Fibroblast of skin of left quadriceps (primary cell): ENCODE data around the gene NEK7.
"Not testable (repeated sequence)": the region's sequence is repeated elsewhere in the genome, so short reads cannot be mapped to it uniquely, and the experiment has no call there.

Experiments
- DNase-seq, 2 experiments: peaks; one replicate each; pipeline ENCODE4 v3.0.0-alpha.2; 2013; ENCODE audit warnings: low read depth in 2 of 2

Gene NEK7

DNA sequence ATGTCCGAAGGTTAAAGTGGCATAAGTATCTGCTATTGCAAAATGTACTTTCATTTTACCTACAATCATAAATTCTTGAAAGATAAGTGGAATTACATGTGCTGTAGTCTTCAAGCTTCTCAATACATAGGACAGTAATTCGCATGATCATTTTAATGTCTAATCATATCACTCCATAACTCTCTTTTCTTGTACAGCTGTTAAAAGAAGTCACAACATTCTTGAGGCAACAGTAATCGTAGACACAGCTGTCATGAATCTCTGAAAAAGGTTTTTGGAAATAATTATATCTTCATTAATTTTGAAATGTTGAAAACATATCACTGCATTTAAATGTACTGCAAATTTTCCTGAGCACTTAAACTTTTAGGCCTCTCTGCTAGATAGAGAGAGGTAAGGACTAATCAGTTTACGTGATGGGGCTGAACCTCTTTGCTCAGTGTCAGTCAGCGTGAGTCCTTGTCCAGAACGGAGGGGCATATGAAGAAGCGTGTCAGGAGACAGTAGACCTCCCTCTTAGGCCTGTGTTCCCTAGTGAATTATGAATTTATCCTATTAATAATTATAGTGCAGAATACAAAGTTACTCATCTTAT is 133.4 kb downstream of the NEK7 start:
- no peak for DNase-seq

DNA sequence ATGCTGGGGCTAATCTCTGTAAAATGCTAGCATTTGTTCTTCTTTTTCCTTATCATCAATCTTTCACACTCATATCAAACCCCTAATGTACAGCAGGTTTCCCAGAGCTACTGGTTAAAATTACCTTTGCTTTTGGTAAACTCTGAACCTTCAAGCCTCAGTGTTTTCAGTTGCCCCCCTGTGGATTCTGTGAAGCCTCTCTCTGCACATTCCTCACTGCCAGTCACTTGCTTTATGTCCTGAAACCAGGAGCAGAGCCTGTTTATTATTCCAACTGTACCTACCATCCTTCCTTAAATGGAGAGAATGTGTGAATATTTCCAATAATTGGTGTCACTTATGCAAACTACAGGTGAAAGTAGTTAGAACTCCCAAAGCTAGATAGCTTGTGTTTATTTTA is 134.2 kb downstream of the NEK7 start:
- no peak for DNase-seq

DNA sequence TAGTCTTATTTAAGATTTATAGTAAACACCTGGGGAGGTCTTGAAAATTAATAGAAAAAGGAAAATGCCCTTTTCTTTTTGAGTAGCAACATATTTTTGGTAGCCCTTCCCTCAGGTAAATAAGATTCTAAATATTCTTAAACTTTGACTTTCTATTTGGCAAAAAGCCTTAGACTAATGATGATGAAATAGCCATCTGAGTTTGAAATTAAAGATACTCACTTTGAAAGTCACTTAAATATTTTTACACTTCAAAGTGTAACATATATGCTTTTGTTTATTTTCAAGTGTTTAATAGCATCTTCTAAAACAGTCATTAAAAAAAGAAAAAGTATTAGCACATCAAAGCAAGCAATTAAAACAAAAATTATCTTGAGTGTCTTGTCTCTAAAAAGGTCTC is 135.1 kb downstream of the NEK7 start:
- DNase-seq: no peak

DNA sequence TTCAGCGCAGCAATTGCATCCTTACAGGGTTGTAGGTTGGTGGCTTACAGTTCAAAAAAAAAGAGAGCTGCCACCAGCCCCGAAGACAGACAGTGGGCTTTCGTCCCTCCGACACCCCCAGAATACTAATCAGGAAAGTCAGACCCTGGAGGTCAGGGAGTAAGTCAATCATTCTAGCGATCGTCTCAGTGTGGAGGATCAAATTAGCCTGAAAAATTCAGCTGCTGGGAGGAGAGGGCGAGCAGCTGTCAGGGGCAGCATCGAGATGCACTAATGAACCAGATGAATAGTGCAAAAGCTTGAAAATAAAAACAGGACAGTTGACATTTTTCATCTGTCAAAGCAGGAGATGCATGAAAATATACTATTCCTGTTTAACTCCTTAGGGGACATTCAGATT is 138.4 kb downstream of the NEK7 start:
- no peak for DNase-seq

DNA sequence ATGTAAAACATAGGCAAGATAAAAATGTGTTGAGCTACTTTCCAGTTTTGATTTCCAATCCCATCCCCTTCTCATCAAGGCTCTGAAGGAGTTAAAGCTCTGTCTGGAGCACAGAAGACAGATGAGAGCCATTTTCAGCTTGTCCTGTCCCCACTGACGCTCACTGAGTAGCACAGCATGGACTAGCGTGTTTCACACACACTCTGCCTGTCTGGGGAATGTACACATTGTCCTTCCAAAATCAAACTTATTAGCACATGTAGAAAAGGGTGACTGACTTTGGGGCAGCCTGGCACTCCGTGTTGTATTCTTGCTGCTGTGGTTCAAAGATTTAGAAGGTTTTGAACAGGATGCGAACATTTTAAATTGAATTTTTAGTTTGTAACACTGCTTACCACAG is 139.2 kb downstream of the NEK7 start:
- DNase-seq: no peak

DNA sequence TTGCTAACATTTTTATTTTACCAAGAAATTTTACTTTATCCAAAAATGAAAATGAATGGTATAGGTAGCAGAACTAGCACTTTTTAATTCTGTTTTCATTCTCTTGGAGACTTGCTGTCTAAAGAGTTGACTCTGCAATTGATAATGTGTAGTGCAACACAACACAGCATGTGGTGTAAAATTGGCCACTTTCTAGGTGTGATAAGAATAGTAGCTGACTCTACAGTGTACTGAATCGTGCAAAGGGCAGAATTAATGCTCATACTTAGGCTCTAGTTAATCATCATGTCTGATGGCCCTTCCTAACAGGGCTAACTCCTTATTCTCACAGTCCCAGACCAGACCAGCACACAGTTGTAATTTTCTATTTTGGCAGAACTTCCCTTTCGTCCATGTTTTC is 140.5 kb downstream of the NEK7 start:
- DNase-seq: no peak

DNA sequence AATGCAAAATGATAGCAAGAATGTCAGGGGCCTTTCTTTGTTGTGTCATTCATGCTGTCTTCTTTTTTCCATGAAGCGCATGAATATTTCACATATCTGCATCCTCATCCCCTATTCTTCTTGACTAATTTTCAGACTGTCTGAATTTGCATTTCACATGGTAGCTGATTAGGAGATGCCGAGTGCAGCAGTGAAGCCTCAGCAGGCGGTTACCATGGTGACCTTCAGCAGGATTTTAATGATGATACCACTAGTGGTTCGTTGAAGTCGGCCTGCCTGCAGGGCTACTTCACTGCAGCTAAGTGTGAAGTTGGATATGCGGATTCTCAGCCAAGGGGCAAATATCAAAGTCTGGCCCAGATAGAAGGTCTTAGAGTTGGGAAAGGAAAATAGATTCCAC is 141.8 kb downstream of the NEK7 start:
- no peak for DNase-seq

DNA sequence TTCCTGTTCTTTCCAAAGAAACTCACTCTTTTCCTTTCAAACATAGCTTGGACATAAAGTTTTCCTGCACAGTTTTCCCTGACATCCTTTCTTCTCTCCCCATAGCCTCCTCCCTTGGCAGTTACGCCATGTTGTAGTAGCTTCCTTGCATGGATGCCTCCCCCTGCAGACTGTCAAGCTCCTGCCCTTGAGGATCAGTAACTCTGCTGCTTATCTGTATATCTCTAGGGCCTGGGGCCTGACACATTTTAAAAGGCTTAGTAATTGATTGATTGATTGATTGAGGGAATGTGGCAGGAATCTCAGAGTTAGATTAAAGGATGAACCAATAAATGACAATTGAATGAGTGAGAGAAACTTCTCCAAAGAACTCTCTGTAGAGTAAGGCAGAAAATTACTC is 143.7 kb downstream of the NEK7 start:
- DNase-seq: no peak

DNA sequence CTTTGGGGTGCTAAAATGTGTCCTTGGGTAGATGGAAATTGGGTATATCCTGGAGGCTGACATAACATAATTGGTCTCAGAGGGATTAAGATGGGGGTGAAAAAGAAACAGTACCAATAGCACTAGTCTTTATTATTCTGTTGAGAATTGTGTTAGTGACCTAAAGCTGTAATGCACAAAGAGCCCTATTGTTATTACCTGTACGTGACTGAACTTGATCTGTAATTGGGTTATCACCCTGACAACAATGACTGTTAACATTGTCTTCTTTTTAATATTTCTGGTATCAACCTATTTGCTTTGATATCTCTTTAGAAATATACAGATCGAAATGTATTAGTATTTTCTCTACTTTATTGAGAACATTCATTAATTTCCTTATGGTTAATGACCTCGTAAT is 147.6 kb downstream of the NEK7 start:
- DNase-seq: no peak

DNA sequence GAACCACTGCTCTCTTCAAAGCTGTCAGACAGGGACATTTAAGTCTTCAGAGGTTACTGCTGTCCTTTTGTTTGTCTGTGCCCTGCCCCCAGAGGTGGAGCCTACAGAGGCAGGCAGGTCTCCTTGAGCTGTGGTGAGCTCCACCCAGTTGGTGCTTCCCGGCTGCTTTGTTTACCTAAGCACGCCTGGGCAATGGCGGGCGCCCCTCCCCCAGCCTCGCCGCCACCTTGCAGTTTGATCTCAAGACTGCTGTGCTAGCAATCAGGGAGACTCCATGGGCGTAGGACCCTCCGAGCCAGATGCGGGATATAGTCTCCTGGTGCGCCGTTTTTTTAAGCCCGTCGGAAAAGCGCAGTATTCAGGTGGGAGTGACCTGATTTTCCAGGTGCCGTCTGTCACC is 158.0 kb downstream of the NEK7 start:
- DNase-seq: not testable (repeated sequence)

DNA sequence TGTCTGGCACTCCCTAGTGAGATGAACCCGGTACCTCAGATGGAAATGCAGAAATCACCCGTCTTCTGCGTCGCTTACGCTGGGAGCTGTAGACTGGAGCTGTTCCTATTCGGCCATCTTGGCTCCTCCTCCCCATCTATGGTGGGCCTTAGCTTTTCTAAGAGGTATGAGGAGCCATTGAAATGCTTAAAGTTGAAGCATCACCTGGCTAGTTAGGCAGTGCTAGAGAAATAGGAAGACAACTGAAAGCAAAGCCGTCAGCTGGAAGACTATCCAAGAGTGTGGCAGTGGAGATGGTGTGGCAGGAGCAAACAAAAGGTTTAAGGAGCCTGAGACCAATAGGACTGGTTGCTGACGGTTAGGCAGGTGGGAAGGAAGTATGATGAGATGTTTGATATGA is 158.5 kb downstream of the NEK7 start:
- not testable (repeated sequence) for DNase-seq

DNA sequence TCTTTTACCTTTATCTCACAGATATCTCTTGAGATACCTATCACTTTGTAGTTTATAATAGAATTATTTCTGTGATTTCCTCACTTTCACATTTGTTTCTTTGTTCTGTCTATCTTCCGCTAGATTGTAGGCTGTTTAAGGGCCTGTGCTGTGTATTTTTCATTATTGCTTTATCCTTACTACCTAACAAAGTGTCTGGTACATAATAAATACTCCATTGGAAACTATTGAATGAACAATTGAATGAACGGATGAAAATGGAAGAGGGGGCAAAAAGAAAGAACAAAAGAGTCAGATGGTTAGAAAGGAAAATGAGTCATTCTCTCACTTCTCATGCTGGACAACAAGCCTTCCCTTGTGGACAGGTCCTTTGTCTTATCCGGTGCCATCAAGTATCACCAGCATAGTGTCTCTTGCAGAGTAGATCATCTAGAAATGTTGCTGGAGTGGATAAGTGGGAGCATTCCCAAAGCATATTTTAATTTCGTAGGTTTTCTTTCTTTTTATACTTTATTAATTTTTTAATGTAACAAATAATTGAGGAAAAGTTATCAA is 159.8 kb downstream of the NEK7 start:
- DNase-seq: no peak

DNA sequence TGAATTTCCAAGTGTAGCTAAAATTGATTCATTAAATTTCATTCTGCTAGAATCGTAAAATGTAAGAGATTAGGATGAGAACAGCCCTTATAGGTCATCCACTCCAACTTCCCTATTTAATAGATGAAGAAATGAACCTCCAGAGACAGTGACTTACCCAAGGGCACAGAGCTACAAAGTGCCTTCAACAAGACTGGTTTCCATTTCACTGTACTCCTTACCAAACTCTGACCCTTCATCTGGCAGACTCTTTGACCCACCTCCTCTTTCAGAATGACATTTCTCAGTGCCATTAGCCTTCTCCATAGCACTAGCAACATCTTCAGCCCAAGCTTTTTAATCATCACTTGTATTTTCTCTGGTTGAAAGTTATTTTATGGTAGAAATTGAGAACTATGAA is 161.3 kb downstream of the NEK7 start:
- no peak for DNase-seq

DNA sequence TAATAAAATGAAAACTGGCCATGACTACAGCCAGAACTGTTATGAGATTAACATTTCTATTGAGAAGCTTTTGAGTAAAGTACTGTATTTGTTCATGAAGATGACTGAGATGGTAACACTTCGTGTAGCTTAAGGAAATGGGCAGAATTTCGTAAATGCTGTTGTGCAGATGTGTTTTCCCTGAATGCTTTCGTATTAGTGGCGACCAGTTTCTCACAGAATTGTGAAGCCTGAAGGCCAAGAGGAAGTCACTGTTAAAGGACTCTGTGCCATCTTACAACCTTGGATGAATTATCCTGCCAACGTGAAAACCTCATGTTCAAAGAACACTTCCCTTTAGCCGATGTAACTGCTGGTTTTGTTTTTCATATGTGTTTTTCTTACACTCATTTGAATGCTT is 164.0 kb downstream of the NEK7 start:
- no peak for DNase-seq

DNA sequence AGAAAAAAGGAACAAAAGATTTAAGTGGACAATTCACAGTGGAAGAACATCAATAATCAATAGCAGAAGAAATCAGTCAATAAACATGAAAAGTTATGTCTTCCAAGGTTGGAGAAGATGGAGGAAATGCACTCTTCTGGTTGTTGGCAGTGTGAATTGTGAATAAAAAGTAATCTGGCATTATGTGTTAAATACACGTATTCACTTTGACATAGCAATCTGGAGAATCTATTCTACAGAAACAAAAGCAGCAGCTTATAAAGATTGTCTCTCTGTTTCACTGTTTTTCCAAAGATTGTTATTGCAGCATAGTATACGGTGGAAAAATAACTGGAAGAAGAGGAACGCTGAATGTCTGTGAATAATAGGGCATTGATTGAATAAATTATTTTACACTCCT is 169.4 kb downstream of the NEK7 start:
- DNase-seq: no peak

DNA sequence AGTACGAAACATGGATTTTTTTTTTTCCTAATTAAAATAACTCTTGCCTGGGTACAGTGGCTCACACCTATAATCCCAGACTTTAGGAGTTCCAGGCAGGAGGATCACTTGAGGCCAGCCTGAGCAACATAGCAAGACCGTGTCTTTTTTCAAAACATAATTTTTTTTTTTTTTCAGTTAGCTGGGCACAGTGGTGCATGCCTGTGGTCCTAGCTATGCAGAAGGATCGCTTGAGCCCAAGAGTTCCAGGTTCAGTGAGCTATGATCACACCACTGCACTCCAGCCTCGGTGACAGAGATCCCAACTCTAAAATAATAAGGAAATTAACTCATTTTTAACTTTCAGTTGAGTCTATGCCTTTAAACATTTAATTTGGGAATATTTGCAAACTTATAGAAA is 170.1 kb downstream of the NEK7 start:
- no peak for DNase-seq

DNA sequence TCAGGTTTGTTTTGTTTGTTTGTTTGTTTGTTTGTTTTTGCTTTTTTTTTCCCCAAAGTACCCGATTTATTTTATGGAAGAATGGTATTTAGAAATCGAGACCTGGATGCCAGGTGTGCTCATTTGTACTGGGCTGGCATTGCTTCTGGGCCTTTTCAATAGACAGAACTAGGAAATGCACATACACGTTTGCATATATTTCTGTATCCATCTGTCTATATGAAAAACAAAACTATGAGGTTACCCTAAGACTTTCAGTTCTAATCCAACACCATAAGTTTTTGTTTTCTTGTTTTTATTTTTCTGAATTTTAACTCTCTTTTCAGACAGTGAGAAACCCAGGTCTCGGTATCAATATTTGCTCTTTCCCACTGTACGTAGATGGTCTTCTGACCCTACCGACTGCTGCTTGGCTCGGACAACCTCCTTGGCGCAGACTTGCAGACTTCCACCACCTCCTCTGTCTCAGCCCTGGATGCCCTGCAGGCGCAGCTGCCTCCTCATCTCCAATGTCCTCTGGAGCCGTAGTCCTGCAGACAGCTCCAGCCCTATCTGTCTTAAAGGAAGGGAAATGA is 171.7 kb downstream of the NEK7 start:
- DNase-seq: no peak

DNA sequence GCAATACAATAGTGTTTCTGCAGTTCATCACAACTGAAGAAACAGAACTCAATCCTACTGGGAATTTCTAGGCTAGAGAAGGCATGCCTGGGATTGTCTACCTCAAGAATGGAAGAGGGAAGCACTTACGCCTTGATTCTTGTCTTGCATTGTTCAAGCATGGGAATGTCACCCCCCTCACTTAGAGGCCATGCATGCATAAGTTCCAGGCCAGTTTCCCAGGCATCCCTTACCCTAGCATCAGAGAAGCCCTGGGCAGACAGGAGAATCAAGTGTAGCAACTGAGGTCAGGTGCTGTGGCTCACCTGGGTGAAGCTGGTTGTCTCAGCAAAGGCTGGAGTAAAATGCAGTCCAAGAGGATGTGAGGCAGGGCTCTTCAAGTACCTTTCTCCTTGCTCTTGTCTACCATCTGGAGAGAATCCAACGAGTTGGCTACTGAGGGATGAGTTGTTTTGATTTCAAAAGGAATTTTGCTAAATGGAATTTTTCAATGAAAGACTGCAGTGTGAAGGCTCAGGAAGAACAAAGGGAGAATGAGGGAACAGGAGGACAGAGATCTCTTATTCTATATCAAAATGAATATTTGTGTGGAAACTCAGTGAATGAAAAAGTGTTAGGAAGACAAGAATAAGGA is 174.3 kb downstream of the NEK7 start:
- no peak for DNase-seq

DNA sequence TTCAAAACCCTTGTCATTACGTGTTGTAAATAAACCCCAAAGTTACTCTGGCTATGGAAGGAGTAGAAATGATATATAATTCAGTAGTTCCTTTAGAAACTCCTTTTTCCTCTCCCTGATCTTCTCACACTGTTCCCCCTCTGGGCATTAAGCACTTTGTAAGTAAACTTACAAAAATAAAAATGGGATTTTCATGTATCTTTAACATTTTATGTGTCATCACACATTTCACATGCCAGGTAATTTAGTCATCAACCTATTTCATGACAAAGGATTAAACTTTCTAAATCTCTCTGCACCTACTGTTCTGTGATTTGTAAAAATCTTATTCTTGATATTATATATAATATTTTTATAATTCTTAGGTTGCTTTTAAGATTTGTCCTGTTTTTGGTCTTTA is 176.9 kb downstream of the NEK7 start:
- no peak for DNase-seq

DNA sequence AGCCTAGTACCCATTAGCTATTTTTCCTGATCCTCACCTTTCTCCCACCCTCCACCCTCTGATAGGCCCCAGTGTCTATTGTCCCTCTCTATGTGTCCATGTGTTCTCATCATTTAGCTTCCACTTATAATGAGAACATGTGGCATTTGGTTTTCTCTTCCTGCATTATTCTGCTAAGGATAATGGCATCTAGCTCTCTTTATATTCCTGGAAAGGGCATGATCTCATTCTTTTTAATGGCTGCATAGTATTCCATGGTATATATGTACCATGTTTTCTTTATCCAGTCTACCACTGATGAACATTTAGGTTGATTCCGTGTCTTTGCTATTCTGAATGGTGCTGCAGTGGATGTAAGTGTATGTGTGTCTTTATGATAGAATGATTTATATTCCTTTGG is 178.9 kb downstream of the NEK7 start:
- DNase-seq: no peak

DNA sequence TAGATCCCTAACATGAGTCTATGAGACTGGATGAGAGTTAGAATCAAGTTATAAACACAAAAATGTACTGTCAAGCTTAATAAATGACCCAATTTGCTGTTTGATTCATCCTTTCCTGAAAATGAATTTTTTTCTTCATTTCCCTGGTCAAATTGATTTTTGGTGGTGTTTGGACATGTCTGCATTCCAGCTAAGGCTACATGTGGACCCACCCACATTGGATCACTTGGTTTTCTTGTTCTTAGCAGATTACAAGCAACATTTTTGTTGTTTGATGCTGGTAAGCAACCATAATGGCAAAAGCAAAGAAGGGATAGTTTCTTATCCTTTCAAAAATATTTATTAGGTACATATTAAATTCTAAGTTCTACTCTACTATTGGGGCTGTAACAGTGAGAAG is 181.1 kb downstream of the NEK7 start:
- DNase-seq: no peak

DNA sequence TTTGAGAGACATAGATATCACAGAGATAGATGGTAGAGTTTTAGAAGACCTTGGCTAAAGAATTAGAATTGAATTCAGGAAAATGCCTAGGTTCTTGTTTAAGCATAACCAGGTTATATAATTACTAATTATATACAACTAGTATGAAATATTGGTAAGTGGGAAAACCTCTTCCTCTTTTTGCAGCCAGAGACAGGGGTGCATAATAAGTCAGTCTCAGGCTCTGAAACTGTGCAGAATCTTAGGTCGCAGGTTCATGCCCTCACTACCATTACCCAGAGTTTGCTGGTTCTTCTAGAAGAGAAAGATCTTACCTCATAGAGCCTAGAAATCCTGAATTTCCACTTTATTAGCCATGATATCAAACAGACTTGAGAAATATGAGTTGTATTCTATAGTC is 183.3 kb downstream of the NEK7 start:
- DNase-seq: no peak

DNA sequence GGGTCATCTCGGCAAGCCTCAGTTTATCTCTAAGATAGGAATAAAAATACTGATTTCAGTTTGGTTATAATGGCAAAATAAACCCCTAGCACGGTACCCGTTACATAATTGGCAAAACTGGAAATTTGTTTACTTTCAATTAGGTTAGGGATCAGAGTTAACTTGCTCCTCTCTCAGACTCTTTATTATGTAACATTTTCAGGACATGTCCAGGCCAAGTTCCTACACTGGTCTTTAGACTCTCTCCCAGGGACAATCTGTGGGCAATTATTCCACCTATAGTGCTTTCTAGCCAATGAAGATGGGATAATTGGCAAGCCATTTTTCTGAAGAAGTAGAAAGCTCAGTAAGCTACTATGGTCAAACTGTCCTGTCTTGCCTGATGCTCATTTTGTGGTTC is 189.4 kb downstream of the NEK7 start:
- no peak for DNase-seq

DNA sequence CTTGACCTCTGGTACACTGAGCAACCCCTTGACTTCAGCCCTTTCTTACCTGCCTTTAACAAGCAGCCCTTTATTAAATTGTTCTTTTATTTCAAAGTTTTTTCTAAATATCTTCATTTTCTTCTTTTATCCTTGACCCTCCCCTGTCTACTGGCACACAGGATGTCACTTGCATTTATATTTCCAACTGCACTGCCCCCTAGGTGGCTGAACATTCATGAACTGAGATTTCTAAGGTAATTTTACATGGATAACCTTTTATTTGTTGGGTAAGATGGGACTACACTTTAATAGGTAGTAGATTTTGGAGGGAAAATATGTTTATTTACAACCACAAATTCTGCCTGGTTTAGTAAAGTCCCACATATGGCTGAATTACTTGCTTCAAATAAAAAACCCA is 193.7 kb downstream of the NEK7 start:
- DNase-seq: no peak
